SU-DHL-6 (cell line): ENCODE measurements around the gene ELMO1.

ENCODE experiments used
- H2AFZ ChIP-seq: fragments of 200-600 bp; sonication (generic); 2 replicates; pipeline ENCODE4 v1.6.1; 2014; ENCODE audit warnings: low read depth, mild to moderate bottlenecking, moderate library complexity, mixed read lengths, antibody characterized with exemption, low read length; ENCODE audit not compliant: severe bottlenecking
- H3F3A ChIP-seq: fragments of 200-600 bp; shearing (Covaris generic); 2 replicates; pipeline ENCODE4 v1.6.0; 2016; ENCODE audit warnings: antibody characterized with exemption, mild to moderate bottlenecking; ENCODE audit not compliant: insufficient read depth
- H3K27ac ChIP-seq: fragments of 200-600 bp; sonication (generic); 2 replicates; pipeline ENCODE4 v1.5.1; 2016; ENCODE audit warnings: low read depth, mild to moderate bottlenecking, low read length, moderate library complexity, mixed read lengths
- H3K27me3 ChIP-seq: fragments of 200-600 bp; sonication (generic), shearing (Covaris generic); 2 replicates; pipeline ENCODE4 v1.6.0; 2014; ENCODE audit warnings: mild to moderate bottlenecking, low read length
- H3K36me3 ChIP-seq: fragments of 200-600 bp; sonication (generic); 2 replicates; pipeline ENCODE4 v1.6.1; 2014; ENCODE audit warnings: mild to moderate bottlenecking, low read length, mixed read lengths
- H3K4me2 ChIP-seq: fragments of 300-600, 200-600 bp; shearing (Covaris generic), sonication (generic); 2 replicates; pipeline ENCODE4 v1.6.0; 2014; ENCODE audit warnings: low read length, low read depth, mild to moderate bottlenecking; ENCODE audit not compliant: poor library complexity, severe bottlenecking
- H3K4me3 ChIP-seq: fragments of 200-600 bp; sonication (generic); 2 replicates; pipeline ENCODE4 v1.5.1; 2014; ENCODE audit warnings: antibody characterized with exemption, low read length, mild to moderate bottlenecking, mixed read lengths; ENCODE audit not compliant: insufficient read depth, poor library complexity, severe bottlenecking
- H3K79me2 ChIP-seq: fragments of 200-600 bp; sonication (generic); 2 replicates; pipeline ENCODE4 v1.6.1; 2014; ENCODE audit warnings: mild to moderate bottlenecking, low read length, moderate library complexity; ENCODE audit not compliant: insufficient read depth
- H3K9ac ChIP-seq: fragments of 200-600 bp; sonication (generic); 2 replicates; pipeline ENCODE4 v1.7.0; 2014; ENCODE audit warnings: mild to moderate bottlenecking, low read length
- H3K9me2 ChIP-seq: fragments of 200-600 bp; sonication (generic); replicated peaks from 2 replicates; pipeline ENCODE4 v1.6.1; 2014; ENCODE audit warnings: low read length; ENCODE audit not compliant: insufficient read depth
- H3K9me3 ChIP-seq: fragments of 200-600 bp; sonication (generic); 2 replicates; pipeline ENCODE4 v1.6.1; 2014; ENCODE audit warnings: low read length, mixed read lengths; ENCODE audit not compliant: insufficient read depth
- H4K20me1 ChIP-seq: fragments of 200-600 bp; sonication (generic); 2 replicates; pipeline ENCODE4 v1.6.1; 2014; ENCODE audit warnings: low read depth, mild to moderate bottlenecking, antibody characterized with exemption, low read length, moderate library complexity, mixed read lengths
- CTCF ChIP-seq: fragments of 200-600 bp; sonication (generic); IDR thresholded peaks from one replicate; pipeline ENCODE4 v1.5.1; 2017; ENCODE audit warnings: antibody characterized with exemption, mild to moderate bottlenecking, low read length, moderate library complexity; ENCODE audit not compliant: insufficient read depth, poor library complexity, severe bottlenecking
- EZH2phosphoT487 ChIP-seq: fragments of 200-600 bp; sonication (generic), shearing (Covaris generic); conservative IDR thresholded peaks from 2 replicates; pipeline ENCODE4 v1.6.1; 2018; ENCODE audit warnings: mild to moderate bottlenecking, antibody characterized with exemption, low read length, moderate library complexity, mixed read lengths

The ELMO1 gene

GRCh38 chr7:37212051-37212450 lies 236.6 kb downstream of the ELMO1 start:
- H3K4me3 ChIP-seq = no peak overlapping the region
- no peaks in the 10 kb centered on the region for H4K20me1 ChIP-seq
- H2AFZ ChIP-seq = no peak overlapping the region
- H3K27me3 ChIP-seq = no peaks in the 10 kb centered on the region
- H3K79me2 ChIP-seq = no peaks in the 10 kb centered on the region
- no peak overlapping the region for H3K27ac ChIP-seq
- no peaks in the 10 kb centered on the region for H3K9me2 ChIP-seq
- no peaks in the 10 kb centered on the region for H3K9me3 ChIP-seq
- TF ChIP-seq EZH2phosphoT487 = no peak
- TF ChIP-seq CTCF = no peak
- no peak overlapping the region for H3K4me2 ChIP-seq
- 0 out of 2 replicates have a peak, but pooled peaks cover 7% of the 10 kb centered on the region for H3K36me3 ChIP-seq
- no peaks in the 10 kb centered on the region for H3F3A ChIP-seq
- H3K9ac ChIP-seq = no peak overlapping the region

DNA sequence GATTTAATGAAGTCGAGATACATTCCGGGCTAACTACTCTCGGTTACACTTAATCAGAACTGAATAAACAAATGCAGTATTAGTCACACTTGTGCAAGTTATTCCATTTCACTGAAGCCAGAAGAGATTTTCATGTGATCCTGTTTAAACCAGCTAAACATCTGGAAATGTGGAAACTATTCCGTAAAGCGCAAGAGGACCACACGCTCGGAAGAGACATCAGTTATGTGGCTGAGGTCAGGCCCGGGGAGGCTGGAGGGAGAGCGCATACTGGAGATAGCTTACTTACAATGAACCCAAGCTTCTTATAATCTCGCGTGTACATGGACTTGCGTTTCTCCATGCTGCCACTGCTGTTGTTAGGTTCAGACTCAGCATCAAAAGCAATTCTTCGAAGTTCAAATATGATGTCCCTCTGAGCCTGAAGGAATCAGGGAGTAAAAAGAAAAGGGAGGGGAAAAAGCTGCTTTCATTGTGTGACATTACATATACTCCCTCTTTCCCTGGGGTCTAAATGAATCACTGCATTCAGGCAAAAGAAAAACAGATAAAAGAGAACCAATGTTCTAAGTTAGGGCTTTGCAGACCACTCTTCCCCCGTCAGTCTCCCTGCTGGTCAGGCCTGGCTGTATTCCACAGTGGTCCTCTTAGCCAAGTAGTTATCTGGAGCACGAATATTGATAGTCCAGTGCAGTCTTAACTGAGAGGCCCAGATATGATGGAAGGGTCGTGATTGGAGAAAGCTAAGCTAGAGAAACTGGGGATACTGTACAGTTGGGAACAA lies 237.4 kb downstream of the ELMO1 start:
- Histone ChIP-seq H3K4me3 (no peak overlapping the region), H3K27ac (no peak overlapping the region), H3K9me3 (no peaks in the 10 kb centered on the region), H3F3A (no peaks in the 10 kb centered on the region), H4K20me1 (no peaks in the 10 kb centered on the region), H3K9me2 (no peaks in the 10 kb centered on the region), H3K9ac (no peak overlapping the region), H3K36me3 (peaks cover 12% of the 10 kb centered on the region; the same call in 1 of the 2 replicates), H3K4me2 (no peak overlapping the region), H2AFZ (no peak overlapping the region), H3K27me3 (no peaks in the 10 kb centered on the region), H3K79me2 (no peaks in the 10 kb centered on the region)
- TF ChIP-seq CTCF = no peak
- no peak for TF ChIP-seq EZH2phosphoT487

- H2AFZ ChIP-seq = no peak overlapping the region
- H3K27ac ChIP-seq = no peak overlapping the region
- H3K36me3 ChIP-seq = peaks cover 23% of the 10 kb centered on the region
- H4K20me1 ChIP-seq = no peaks in the 10 kb centered on the region
- no peaks in the 10 kb centered on the region for H3F3A ChIP-seq
- H3K79me2 ChIP-seq = no peaks in the 10 kb centered on the region
- no peak overlapping the region for H3K4me2 ChIP-seq
- no peaks in the 10 kb centered on the region for H3K9me3 ChIP-seq
- no peak for TF ChIP-seq EZH2phosphoT487
- no peak for TF ChIP-seq CTCF
- H3K27me3 ChIP-seq = no peaks in the 10 kb centered on the region
- no peak overlapping the region for H3K4me3 ChIP-seq
- no peaks in the 10 kb centered on the region for H3K9me2 ChIP-seq
- no peak overlapping the region for H3K9ac ChIP-seq
Measured at GRCh38 chr7:37209195-37209594, 239.5 kb downstream of the ELMO1 start.
